Skeletal muscle satellite cell (primary cell): Measurements from ENCODE around the gene DOCK8.

Source experiments
- H3K27me3 ChIP-seq: 2 replicates; pipeline ENCODE4 v1.7.0; 2013; ENCODE audit warnings: low read length; ENCODE audit not compliant: control insufficient read depth, insufficient read depth
- H3K36me3 ChIP-seq: 2 replicates; pipeline ENCODE4 v1.7.0; 2013; ENCODE audit warnings: mild to moderate bottlenecking, control low read depth, low read length; ENCODE audit not compliant: insufficient read depth
- H3K4me1 ChIP-seq: 2 replicates; pipeline ENCODE4 v1.7.0; 2013; ENCODE audit warnings: low read length; ENCODE audit not compliant: control insufficient read depth, insufficient read depth
- H3K4me2 ChIP-seq: 2 replicates; pipeline ENCODE4 v1.7.0; 2013; ENCODE audit warnings: mild to moderate bottlenecking, low read length
- H3K4me3 ChIP-seq: 2 replicates; pipeline ENCODE4 v1.7.0; 2013; ENCODE audit warnings: low read length
- H3K9ac ChIP-seq: 2 replicates; pipeline ENCODE4 v1.7.0; 2013; ENCODE audit warnings: mild to moderate bottlenecking, low read depth, low read length, moderate library complexity
- H3K9me3 ChIP-seq: replicated peaks from 2 replicates; pipeline ENCODE4 v1.7.0; 2013; ENCODE audit warnings: mild to moderate bottlenecking, control low read depth, low read length

DOCK8 gene

DNA sequence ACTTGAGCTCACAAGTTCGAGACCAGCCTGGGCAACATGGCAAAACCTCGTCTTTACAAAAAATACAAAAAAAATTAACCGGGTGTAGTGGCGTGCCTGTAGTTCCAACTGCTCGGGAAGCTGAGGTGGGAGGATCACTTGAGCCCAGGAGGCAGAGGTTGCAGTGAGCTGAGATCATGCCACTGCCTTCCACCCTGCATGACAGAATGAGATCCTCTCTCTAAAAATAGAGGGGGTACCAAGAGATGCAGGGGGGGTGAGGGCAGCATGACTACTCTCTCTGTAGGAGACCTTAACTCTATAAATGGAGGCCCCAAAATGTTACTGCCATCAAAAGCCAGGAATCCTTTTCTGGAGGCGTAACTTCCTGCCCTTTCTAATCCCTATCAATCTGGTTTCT lies 243.9 kb downstream of the DOCK8 start:
- Histone ChIP-seq H3K4me2 (no peak overlapping the region), H3K9me3 (no peaks in the 10 kb centered on the region), H3K4me1 (peaks cover 8% of the 10 kb centered on the region), H3K36me3 (no peaks in the 10 kb centered on the region), H3K27me3 (peaks cover 3% of the 10 kb centered on the region), H3K4me3 (no peak overlapping the region), H3K9ac (no peak overlapping the region)

DNA sequence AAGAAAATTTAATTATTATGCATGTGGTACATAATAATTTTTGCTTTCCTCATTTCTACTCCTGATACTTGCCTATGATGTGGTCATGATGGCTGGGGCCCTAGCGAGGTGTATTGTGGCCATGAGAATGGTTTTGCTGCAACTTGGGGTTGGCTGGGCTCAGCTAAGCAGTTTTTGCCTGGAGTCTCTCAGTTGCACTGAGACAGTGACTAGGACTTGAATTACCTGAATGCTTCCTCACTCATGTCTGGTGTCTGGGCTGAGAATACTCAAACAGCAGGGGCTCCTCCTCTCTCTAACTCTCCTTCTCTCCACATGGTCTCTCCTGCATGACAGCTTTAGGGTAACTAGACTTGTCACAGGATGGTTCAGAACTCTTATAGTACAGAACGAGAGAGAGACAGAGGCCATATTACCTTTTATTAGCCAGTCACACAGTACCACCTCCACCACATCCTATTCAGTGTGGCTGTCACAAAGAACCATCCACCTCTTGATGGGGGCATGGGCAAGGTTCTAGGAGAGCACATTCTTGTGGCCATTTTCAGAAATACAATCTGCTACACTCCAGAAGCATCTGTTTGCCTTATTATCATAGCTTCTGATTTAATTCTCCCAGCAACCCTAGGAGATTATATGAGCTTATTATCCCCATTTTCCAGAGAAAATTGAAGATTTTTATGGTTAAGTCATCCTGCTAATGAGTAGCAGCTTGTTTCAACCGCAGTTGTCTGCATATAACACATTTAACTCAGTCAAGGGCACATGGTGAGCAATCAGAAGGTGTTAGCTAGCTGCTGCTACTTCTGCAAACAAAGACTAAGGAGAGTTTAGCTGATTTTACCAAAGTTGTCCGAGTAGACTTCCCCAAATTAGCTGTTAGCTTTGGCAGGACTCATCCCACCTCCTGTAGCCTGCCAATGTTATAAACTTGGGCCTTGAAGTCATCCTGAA lies 245.1 kb downstream of the DOCK8 start:
- Histone ChIP-seq H3K27me3 (peaks cover 3% of the 10 kb centered on the region), H3K36me3 (no peaks in the 10 kb centered on the region), H3K9ac (no peak overlapping the region), H3K4me3 (no peak overlapping the region), H3K4me1 (peaks cover 14% of the 10 kb centered on the region), H3K4me2 (no peak overlapping the region), H3K9me3 (no peaks in the 10 kb centered on the region)

DNA sequence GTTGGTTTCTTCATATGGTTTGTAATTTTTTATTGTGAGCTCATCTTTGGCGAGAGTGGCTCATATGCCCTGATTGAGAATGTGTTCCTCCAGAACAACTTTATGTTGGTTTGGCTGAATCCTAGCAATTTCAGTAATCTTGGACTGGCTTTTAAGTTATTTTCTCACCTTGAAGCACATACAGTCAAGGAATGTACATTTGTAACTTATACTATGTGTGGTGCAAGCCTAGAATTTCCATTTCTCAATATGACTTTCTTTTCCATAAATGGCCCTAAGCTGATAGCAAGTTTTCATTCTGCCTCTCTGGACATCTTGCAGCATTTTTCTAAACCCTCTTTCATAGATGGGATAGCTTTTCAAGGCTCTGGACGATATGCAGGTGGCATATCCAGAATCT lies 247.5 kb downstream of the DOCK8 start:
- Histone ChIP-seq H3K4me2 (no peak overlapping the region), H3K27me3 (peaks cover 3% of the 10 kb centered on the region), H3K9ac (no peak overlapping the region), H3K4me3 (no peak overlapping the region), H3K4me1 (peaks cover 14% of the 10 kb centered on the region), H3K9me3 (no peaks in the 10 kb centered on the region), H3K36me3 (no peaks in the 10 kb centered on the region)

DNA sequence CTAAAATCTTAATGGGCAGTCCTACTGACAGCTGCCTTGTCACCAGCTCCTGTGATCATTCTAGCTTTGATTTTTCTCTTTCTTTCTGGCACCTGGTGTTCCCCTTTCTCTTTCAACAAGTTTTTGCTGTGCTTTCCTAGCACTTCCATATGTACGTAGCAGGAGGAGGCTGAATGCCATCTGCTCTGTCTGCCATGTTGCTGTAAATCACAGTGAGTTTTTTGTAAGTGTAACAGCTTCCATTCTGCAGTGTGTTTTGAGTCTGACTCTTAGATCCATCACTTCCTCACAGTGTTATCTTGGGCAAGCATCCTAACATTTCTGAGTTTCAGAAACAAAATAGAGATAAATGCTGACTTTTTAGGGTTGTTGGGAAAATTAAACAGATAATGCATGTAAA lies 247.9 kb downstream of the DOCK8 start:
- Histone ChIP-seq H3K9ac (no peak overlapping the region), H3K27me3 (no peaks in the 10 kb centered on the region), H3K4me2 (no peak overlapping the region), H3K9me3 (no peaks in the 10 kb centered on the region), H3K4me1 (peaks cover 14% of the 10 kb centered on the region), H3K4me3 (no peak overlapping the region), H3K36me3 (no peaks in the 10 kb centered on the region)

DNA sequence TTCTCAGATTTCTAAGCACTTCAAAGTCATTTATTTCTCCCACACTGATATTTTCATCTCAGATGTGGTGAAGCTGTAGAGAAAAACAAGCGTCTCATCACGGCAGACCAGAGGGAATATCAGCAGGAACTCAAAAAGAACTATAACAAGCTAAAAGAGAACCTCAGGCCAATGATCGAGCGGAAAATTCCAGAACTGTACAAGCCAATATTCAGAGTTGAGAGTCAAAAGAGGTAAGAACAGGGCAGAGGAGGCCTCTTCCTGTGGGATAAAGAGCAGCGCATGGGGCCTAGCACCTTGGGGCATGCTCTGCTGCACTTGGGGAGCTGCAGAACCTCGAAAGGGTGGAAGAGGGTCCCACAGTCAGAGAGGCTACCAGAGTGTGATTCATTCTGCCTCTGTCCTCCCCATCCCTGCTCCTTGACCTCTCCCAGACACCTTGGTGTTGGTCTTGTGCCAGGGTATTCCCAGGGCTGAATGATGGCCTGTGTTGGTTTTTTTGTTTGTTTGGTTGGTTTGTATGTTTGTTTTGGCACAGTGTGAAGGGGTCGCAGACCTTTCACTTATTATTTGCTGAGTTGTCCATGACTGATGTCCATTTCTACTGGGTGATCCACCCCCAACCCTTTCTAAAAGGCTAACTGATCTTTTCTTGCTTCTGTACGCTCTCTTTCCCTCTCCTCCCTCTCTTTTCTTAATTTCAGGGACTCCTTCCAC lies 248.9 kb downstream of the DOCK8 start:
- Histone ChIP-seq H3K4me3 (no peak overlapping the region), H3K27me3 (no peaks in the 10 kb centered on the region), H3K4me2 (no peak overlapping the region), H3K36me3 (no peaks in the 10 kb centered on the region), H3K4me1 (peaks cover 14% of the 10 kb centered on the region), H3K9me3 (no peaks in the 10 kb centered on the region), H3K9ac (no peak overlapping the region)

DNA sequence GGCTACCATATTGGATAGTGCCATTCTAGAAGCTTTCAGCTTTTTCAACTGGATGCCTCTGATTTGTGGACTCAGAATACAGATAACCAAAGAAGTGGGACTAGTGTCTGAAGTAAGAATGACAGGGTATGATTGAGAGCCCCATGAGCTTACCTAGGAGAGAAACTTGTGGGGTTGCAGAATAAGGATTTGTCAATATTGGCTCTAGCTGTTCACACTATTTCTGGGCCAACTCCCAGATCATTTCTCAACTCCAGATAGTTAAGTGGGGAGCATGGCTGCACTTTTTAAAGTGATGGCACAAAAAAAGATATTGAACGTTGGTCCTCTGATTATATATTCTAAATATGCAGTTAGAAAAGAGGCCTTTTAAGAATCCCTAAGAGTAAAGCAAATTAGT lies 252.1 kb downstream of the DOCK8 start:
- H3K9me3 ChIP-seq: no peaks in the 10 kb centered on the region
- H3K4me3 ChIP-seq: no peak overlapping the region
- H3K27me3 ChIP-seq: no peaks in the 10 kb centered on the region
- H3K36me3 ChIP-seq: no peaks in the 10 kb centered on the region
- H3K4me1 ChIP-seq: peaks cover 25% of the 10 kb centered on the region
- H3K9ac ChIP-seq: no peak overlapping the region
- H3K4me2 ChIP-seq: no peak overlapping the region

DNA sequence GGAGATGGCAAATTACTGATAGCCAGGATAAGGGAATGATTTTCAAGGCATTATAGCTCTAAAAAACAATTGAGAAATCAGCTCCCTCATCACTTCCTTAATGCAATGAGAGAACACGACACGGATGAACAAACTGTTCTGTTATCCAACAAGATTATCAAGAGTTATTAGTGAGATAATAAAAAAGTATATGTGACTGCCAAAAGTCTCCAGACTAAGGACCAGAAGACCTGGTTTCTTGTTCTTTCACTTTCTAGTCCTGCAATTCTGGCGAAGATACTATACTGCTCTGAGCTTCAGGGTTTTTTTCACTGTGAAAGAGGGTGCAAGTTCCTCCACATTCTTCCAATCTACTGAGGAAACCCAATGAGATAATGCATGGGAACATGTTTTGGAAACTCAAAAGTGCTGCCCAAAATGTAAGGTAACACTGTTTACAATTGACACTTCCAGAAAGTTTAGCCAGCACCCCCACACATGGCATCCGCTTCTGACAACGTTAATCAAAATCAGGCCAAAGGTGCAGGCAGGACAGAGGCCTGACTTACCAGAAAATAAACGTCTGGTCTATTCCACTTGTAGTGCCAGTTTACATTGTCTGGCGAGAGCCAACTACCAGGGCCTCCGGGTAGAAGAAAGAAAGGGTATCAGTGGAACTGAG lies 254.2 kb downstream of the DOCK8 start:
- Histone ChIP-seq H3K27me3 (no peaks in the 10 kb centered on the region), H3K4me1 (peaks cover 14% of the 10 kb centered on the region), H3K4me2 (peak overlapping the region; percentile 94), H3K4me3 (peak overlapping the region; percentile 43), H3K9me3 (no peaks in the 10 kb centered on the region), H3K36me3 (no peaks in the 10 kb centered on the region), H3K9ac (no peak overlapping the region)

DNA sequence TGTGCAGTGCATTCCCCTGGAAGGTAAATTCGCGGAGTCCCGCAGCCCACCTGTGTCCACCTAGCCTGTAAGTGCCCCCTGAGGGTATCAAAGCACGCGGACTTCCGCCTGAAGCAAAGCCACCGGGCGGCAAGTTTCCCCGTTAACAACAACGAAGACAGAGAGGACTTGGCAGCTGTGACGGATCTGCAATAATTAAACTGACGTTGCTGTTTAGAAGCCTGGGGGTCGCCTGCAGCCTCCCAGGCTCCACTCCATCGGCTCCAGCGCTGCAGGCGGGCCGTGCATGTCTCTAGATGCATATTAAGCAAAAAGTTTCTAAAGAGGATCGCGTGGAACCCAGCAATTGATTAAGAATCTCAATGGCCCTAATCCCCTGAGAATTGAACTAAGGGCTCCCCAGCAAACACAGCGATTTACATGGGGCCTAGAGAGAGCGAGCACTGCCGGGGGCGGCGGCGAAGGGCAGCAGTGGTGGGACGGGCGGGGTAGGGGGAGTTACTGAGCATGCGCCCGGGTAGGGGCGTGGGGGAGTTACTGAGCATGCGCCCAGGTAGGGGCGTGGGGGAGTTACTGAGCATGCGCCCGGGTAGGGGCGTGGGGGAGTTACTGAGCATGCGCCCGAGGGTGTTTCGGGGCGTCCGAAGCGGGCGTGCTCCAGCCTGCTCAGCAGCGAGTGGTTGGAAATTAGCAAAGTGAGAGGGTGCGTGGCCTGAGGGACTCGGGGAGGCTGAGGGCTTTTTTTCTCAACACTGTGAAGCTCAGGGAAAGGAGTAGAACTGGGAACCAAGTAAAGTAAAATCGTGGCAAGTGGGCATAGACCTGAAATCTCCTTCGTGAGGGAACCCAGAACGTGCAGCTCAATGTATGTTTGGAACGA lies 255.2 kb downstream of the DOCK8 start:
- Histone ChIP-seq H3K4me1 (peaks cover 11% of the 10 kb centered on the region), H3K9me3 (no peaks in the 10 kb centered on the region), H3K4me2 (peak overlapping the region; percentile 94), H3K36me3 (no peaks in the 10 kb centered on the region), H3K4me3 (peak overlapping the region; percentile 79), H3K27me3 (no peaks in the 10 kb centered on the region), H3K9ac (peak overlapping the region; percentile 80)

DNA sequence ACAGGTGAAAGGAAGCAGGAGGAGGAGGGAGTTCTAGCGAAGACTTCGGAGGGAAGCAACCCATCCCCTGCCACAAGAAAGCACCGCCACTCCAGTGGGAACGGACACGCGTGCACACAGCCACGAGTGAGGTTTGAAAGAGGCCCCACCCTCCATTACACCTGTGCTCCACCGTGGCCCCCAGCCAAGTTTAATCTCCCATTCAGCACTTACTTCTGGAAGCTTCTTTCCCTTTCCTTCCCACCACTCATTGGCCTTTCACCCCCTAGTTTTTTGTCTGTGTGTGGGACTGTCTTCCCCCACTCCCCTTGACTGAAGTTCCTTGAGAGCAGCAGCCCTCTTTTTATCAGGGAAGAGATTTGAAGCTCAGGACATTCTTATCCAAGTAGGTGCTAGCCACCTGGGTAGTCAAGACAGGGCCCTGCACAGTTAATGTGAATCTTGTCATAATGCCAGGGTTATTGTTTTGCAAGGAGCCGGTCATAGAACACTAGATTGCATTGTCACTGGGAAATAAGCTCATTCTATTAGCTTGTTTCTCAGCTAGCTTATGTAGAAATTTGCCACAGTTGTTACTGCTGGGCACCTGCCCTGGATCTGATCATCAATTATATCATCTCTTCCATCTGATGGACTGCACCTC lies 256.0 kb downstream of the DOCK8 start:
- Histone ChIP-seq H3K27me3 (no peaks in the 10 kb centered on the region), H3K4me2 (peak overlapping the region; percentile 94), H3K4me3 (peak overlapping the region; percentile 79), H3K36me3 (no peaks in the 10 kb centered on the region), H3K4me1 (peaks cover 11% of the 10 kb centered on the region), H3K9me3 (no peaks in the 10 kb centered on the region), H3K9ac (peak overlapping the region; percentile 64)

DNA sequence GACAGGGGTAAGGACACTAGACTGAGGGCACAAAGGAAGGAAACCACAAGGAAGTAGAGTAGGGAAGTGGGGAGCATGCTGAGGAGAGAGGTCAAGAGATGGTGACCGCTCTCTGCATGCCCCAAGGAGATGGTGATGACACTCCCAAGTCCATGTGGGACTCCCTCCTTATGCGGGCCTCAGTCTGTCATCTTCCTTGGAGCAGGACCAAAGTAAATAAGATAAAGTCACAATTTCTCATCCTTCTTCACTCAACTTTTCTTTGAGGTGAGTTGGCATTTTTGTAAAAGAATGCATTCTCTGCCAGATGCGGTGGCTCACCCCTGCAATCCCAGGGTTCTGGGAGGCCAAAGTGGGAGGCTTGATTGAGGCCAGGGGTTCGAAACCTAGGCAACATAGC lies 256.7 kb downstream of the DOCK8 start:
- no peaks in the 10 kb centered on the region for H3K27me3 ChIP-seq
- peaks cover 11% of the 10 kb centered on the region for H3K4me1 ChIP-seq
- no peak overlapping the region for H3K4me3 ChIP-seq
- H3K36me3 ChIP-seq: no peaks in the 10 kb centered on the region
- no peak overlapping the region for H3K9ac ChIP-seq
- H3K4me2 ChIP-seq: no peak overlapping the region
- no peaks in the 10 kb centered on the region for H3K9me3 ChIP-seq
